DND-41 (cell line): ENCODE measurements around the gene CABLES2.

Experiments
- ATAC-seq: fragments of 200-7000 bp; cut with Tn5 transposase; 3 replicates; pipeline ENCODE4 v1.9.1; 2021; ENCODE audit warnings: low read depth; ENCODE audit not compliant: insufficient read depth
- DNase-seq: peaks from one replicate; pipeline ENCODE4 v3.0.0-alpha.2; 2020
- H2AFZ ChIP-seq: 2 replicates; pipeline ENCODE4 v1.6.0; 2012; ENCODE audit warnings: low read depth, low read length
- H3K27ac ChIP-seq: 2 replicates; pipeline ENCODE4 v1.5.1; 2012; ENCODE audit warnings: low read length, inconsistent platforms
- H3K27me3 ChIP-seq: fragments of 200-600 bp; sonication (generic); 2 replicates; pipeline ENCODE4 v1.6.0; 2012; ENCODE audit warnings: low read length, mild to moderate bottlenecking, inconsistent platforms; ENCODE audit not compliant: insufficient read depth, poor library complexity
- H3K36me3 ChIP-seq: 2 replicates; pipeline ENCODE4 v1.5.1; 2012; ENCODE audit warnings: low read length, inconsistent platforms; ENCODE audit not compliant: insufficient read depth
- H3K4me1 ChIP-seq: 2 replicates; pipeline ENCODE4 v1.5.1; 2012; ENCODE audit warnings: mild to moderate bottlenecking, low read length; ENCODE audit not compliant: insufficient read depth
- H3K4me2 ChIP-seq: 2 replicates; pipeline ENCODE4 v1.6.0; 2012; ENCODE audit warnings: mild to moderate bottlenecking, moderate library complexity, low read length, inconsistent platforms; ENCODE audit not compliant: insufficient read depth
- H3K4me3 ChIP-seq, 2 experiments: fragments of 200-600 bp in 1 of 2; shearing (Covaris generic) in 1 of 2; 2 replicates each; pipeline ENCODE4 v1.5.1; 2012 to 2016; ENCODE audit warnings: inconsistent platforms in 2 of 2, low read length in 2 of 2, mild to moderate bottlenecking in 2 of 2, low read depth in 1 of 2, moderate library complexity in 1 of 2
- H3K79me2 ChIP-seq: 2 replicates; pipeline ENCODE4 v1.6.0; 2012; ENCODE audit warnings: low read length, inconsistent platforms; ENCODE audit not compliant: insufficient read depth
- H3K9ac ChIP-seq: 2 replicates; pipeline ENCODE4 v1.6.0; 2012; ENCODE audit warnings: low read depth, mild to moderate bottlenecking, inconsistent platforms, low read length, moderate library complexity
- H3K9me3 ChIP-seq: 2 replicates; pipeline ENCODE4 v1.5.1; 2012; ENCODE audit warnings: low read length, moderate library complexity, mild to moderate bottlenecking, inconsistent platforms; ENCODE audit not compliant: insufficient read depth, severe bottlenecking
- H4K20me1 ChIP-seq: 2 replicates; pipeline ENCODE4 v1.6.0; 2012; ENCODE audit warnings: low read length; ENCODE audit not compliant: insufficient read depth
- EZH2 ChIP-seq: IDR thresholded peaks from 3 replicates; pipeline ENCODE4 v1.6.1; 2012; ENCODE audit warnings: borderline replicate concordance, low read depth, mild to moderate bottlenecking, moderate library complexity, low read length, inconsistent platforms; ENCODE audit not compliant: severe bottlenecking
- TF ChIP-seq, protein P1 (sequence below): IDR thresholded peaks from 2 replicates; pipeline ENCODE4 v1.5.1; 2012; ENCODE audit warnings: borderline replicate concordance, low read length, moderate library complexity, mild to moderate bottlenecking; ENCODE audit not compliant: poor library complexity, severe bottlenecking; ENCODE audit errors: extremely low read depth

The CABLES2 gene

DNA sequence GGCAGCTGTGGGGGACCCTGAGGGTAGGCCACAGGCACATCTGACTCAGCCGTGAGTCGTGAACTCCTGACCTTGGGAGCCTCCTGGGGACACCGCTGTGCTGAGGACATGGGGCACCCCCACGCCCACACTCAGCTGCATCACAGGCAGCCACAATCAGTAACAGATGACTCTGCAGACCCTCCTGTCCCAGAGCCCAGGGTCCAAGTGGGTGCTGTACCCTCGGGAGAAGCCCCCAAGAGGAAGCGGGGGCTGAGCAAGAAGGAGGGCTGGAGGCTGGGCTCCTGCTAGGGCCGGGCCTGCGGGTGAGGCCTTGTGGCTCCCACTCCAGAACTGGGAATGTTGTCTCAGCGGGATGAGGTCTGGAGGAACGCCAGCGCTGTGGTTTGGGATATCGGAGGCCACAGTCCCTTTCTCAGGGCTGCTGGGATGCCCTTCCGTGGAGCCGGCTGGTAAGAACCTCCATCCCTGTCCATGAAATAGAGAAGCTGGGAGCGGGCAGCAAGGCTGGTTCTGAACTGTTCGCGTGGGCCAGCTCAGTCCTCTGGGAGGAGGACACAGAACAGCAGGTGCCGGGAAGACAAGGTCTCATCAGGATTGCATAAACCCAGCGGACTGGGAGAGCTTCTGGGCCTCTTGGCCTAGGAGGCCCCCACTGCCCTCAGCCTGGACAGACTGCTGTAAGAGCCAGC lies 36.8 kb downstream of the CABLES2 start:
- H3K79me2 ChIP-seq = no peaks in the 10 kb centered on the region
- no peak overlapping the region for H3K4me3 ChIP-seq
- DNase-seq (no peak), ATAC-seq (no peak)
- no peak overlapping the region for H3K4me2 ChIP-seq
- H3K27me3 ChIP-seq = no peaks in the 10 kb centered on the region
- H3K9me3 ChIP-seq = no peaks in the 10 kb centered on the region
- H3K4me1 ChIP-seq = no peaks in the 10 kb centered on the region
- no peak overlapping the region for H2AFZ ChIP-seq
- no peak for TF ChIP-seq EZH2
- TF ChIP-seq, protein P1, sequence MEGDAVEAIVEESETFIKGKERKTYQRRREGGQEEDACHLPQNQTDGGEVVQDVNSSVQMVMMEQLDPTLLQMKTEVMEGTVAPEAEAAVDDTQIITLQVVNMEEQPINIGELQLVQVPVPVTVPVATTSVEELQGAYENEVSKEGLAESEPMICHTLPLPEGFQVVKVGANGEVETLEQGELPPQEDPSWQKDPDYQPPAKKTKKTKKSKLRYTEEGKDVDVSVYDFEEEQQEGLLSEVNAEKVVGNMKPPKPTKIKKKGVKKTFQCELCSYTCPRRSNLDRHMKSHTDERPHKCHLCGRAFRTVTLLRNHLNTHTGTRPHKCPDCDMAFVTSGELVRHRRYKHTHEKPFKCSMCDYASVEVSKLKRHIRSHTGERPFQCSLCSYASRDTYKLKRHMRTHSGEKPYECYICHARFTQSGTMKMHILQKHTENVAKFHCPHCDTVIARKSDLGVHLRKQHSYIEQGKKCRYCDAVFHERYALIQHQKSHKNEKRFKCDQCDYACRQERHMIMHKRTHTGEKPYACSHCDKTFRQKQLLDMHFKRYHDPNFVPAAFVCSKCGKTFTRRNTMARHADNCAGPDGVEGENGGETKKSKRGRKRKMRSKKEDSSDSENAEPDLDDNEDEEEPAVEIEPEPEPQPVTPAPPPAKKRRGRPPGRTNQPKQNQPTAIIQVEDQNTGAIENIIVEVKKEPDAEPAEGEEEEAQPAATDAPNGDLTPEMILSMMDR = no peak
- H3K9ac ChIP-seq = no peak overlapping the region
- peaks cover 12% of the 10 kb centered on the region for H4K20me1 ChIP-seq
- no peaks in the 10 kb centered on the region for H3K36me3 ChIP-seq
- H3K27ac ChIP-seq = no peak overlapping the region

DNA sequence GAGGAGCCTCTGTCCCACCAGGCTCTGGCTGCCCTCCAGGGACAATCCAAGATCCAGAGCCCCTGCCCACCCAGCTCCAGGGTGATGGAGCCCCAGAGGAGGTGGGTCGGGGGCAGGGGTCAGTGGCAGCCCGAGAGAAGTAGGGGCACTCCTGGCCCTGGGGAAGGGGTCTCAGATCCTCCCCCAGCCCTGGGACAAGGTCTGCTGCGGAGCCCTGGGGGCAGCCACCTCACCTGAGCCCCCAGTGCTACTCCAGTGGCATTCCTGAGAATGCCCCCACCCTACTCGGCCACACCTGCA lies 37.3 kb downstream of the CABLES2 start:
- Histone ChIP-seq H3K27ac (no peak overlapping the region), H3K4me1 (no peaks in the 10 kb centered on the region), H3K4me2 (no peak overlapping the region), H3K36me3 (no peaks in the 10 kb centered on the region), H4K20me1 (peaks cover 12% of the 10 kb centered on the region), H3K9me3 (no peaks in the 10 kb centered on the region), H3K4me3 (no peak overlapping the region), H3K79me2 (no peaks in the 10 kb centered on the region), H2AFZ (no peak overlapping the region), H3K9ac (no peak overlapping the region), H3K27me3 (peaks cover 2% of the 10 kb centered on the region)
- no peak for ATAC-seq
- no peak for TF ChIP-seq EZH2
- TF ChIP-seq, protein P1 = no peak
- DNase-seq = no peak

DNA sequence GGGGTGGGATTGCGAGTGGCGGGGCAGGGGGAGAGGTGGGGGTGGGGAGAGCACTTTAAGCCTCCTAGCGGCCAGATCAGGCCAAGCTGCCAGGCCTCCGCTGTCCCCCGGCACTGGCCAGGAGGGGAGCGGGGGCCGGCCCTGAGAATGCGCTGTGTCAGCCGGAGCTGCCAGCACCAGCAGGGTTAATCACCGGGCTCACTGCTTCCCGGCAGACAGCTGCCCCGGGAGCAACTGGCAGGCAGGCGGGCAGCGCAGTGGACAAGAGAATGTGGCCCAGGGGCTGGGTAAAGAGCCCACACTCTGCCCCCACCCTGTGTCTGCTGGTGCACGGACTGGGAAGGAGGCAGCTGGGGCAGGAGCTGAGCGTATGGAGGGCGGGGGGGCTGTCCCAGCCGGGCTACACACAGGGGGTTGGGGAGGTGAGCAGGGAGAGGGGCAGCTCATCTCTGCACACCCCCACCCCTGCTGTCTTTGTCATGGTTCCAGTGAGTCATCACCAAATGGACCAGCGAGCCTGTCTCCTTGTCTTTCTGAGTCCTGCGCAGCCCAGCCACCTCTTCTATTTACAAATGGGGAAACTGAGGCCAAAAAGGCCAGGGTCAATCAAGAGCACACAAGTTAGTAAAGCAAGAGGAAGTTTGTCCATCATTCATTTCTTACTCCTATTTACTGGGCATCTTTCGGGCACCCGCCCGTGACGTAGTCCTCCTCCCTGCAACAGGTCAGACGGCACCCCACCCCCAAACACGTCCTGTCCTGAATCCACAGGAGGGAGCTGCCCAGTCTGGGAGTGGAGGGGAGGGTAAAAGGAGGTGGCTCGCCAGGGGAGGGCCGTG lies 37.9 kb downstream of the CABLES2 start:
- peaks cover 2% of the 10 kb centered on the region for H3K27me3 ChIP-seq
- no peak overlapping the region for H3K9ac ChIP-seq
- no peak for ATAC-seq

More for the DNA sequence above, 37.9 kb downstream of the CABLES2 start:
- Histone ChIP-seq H3K4me2 (no peak overlapping the region), H3K79me2 (no peaks in the 10 kb centered on the region), H2AFZ (no peak overlapping the region), H3K27ac (no peak overlapping the region), H3K36me3 (no peaks in the 10 kb centered on the region), H3K4me1 (no peaks in the 10 kb centered on the region), H3K4me3 (no peak overlapping the region), H3K9me3 (no peaks in the 10 kb centered on the region), H4K20me1 (peaks cover 10% of the 10 kb centered on the region)
- TF ChIP-seq, protein P1 = no peak
- TF ChIP-seq EZH2 = no peak
- no peak for DNase-seq
